Ishikawa (cell line): Measurements from ENCODE around the gene INS.

Source experiments
- CEBPB ChIP-seq: IDR thresholded peaks from 2 replicates; pipeline ENCODE4 v1.6.1; 2012
- CREB1 ChIP-seq: IDR thresholded peaks from 2 replicates; pipeline ENCODE4 v1.6.1; 2012; ENCODE audit warnings: low read depth
- EGR1 ChIP-seq: IDR thresholded peaks from 2 replicates; pipeline ENCODE4 v1.6.1; 2012
- EP300 ChIP-seq: IDR thresholded peaks from 2 replicates; pipeline ENCODE4 v1.6.1; 2012; ENCODE audit warnings: borderline replicate concordance
- FOXM1 ChIP-seq: IDR thresholded peaks from 2 replicates; pipeline ENCODE4 v1.6.1; 2012; ENCODE audit warnings: low read depth, borderline replicate concordance
- MAX ChIP-seq: IDR thresholded peaks from 2 replicates; pipeline ENCODE4 v1.6.1; 2012
- NFIC ChIP-seq: IDR thresholded peaks from 2 replicates; pipeline ENCODE4 v1.6.1; 2012
- RAD21 ChIP-seq: IDR thresholded peaks from 2 replicates; pipeline ENCODE4 v1.6.1; 2012; ENCODE audit warnings: low read depth
- TAF1 ChIP-seq: IDR thresholded peaks from 2 replicates; pipeline ENCODE4 v1.6.1; 2012; ENCODE audit warnings: low read depth, mild to moderate bottlenecking
- TCF12 ChIP-seq: IDR thresholded peaks from 2 replicates; pipeline ENCODE4 v1.6.1; 2012; ENCODE audit warnings: low read depth
- TF ChIP-seq, protein P1 (sequence below): IDR thresholded peaks from 2 replicates; pipeline ENCODE4 v1.6.1; 2012

- TF ChIP-seq FOXM1 = no peak
- TF ChIP-seq CEBPB = no peak
- TF ChIP-seq RAD21 = no peak
- no peak for TF ChIP-seq TCF12
- TF ChIP-seq CREB1 = no peak
- no peak for TF ChIP-seq EP300
- no peak for TF ChIP-seq MAX
- TF ChIP-seq TAF1 = no peak
- no peak for TF ChIP-seq NFIC
- TF ChIP-seq, protein P1, sequence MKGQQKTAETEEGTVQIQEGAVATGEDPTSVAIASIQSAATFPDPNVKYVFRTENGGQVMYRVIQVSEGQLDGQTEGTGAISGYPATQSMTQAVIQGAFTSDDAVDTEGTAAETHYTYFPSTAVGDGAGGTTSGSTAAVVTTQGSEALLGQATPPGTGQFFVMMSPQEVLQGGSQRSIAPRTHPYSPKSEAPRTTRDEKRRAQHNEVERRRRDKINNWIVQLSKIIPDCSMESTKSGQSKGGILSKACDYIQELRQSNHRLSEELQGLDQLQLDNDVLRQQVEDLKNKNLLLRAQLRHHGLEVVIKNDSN = no peak
- TF ChIP-seq EGR1 = no peak
Measured at GRCh38 chr11:2157294-2158040, 3.5 kb downstream of the INS start.
